ENCODE results near the gene PATZ1.
A peak's percentile ranks its signal among the peaks of the same experiment; 100 is the strongest.

GRCh38 chr22:31313366-31314147 is 32.6 kb downstream of the PATZ1 start:
- no peak for TF ChIP-seq POLR2A (IDR thresholded peaks at IDR 0.05)
- peak; percentile 71 to 87 (median 81) for TF ChIP-seq CTCF (IDR thresholded peaks at IDR 0.05)

Measured in testis (tissue), 2 donors.